HL-60 (cell line): ENCODE results near the gene YJEFN3.

Source experiments
- DNase-seq, 2 experiments: peaks; one replicate each; pipeline ENCODE4 v3.0.0-alpha.2; 2010 to 2020; ENCODE audit warnings: low read depth in 1 of 2, low spot score in 1 of 2
- H3K27ac ChIP-seq: fragments of 250-450 bp; sonication (Bioruptor Pico); replicated peaks from 2 replicates; pipeline ENCODE4 v1.5.1; 2020; ENCODE audit warnings: mild to moderate bottlenecking, moderate library complexity
- H3K27me3 ChIP-seq: fragments of 250-450 bp; sonication (Bioruptor Pico); 2 replicates; pipeline ENCODE4 v1.5.1; 2021; ENCODE audit warnings: mild to moderate bottlenecking, moderate library complexity; ENCODE audit not compliant: insufficient read depth, poor library complexity, severe bottlenecking
- H3K4me3 ChIP-seq: replicated peaks from 2 replicates; pipeline ENCODE4 v1.5.1; 2011; ENCODE audit warnings: mild to moderate bottlenecking, control low read depth, low read length; ENCODE audit not compliant: insufficient read depth
- GABPA ChIP-seq: IDR thresholded peaks from 2 replicates; pipeline ENCODE4 v1.6.1; 2012; ENCODE audit warnings: low read depth
- POLR2AphosphoS5 ChIP-seq: IDR thresholded peaks from 2 replicates; pipeline ENCODE4 v1.6.1; 2012; ENCODE audit warnings: low read depth
- SPI1 ChIP-seq: IDR thresholded peaks from 2 replicates; pipeline ENCODE4 v1.6.1; 2012; ENCODE audit warnings: low read depth, mild to moderate bottlenecking, borderline replicate concordance
- TF ChIP-seq, protein P1 (sequence below): IDR thresholded peaks from one replicate; pipeline ENCODE4 v1.5.1; 2011; ENCODE audit warnings: low read length, control low read depth, inconsistent platforms; ENCODE audit not compliant: insufficient read depth
- TF ChIP-seq, protein P2 (sequence below): IDR thresholded peaks from 2 replicates; pipeline ENCODE4 v1.6.1; 2012; ENCODE audit warnings: low read depth; ENCODE audit not compliant: insufficient replicate concordance

The YJEFN3 gene

GRCh38 chr19:19534556-19535265 is 6.0 kb downstream of the YJEFN3 start:
- no peak for TF ChIP-seq POLR2AphosphoS5
- TF ChIP-seq, protein P1, sequence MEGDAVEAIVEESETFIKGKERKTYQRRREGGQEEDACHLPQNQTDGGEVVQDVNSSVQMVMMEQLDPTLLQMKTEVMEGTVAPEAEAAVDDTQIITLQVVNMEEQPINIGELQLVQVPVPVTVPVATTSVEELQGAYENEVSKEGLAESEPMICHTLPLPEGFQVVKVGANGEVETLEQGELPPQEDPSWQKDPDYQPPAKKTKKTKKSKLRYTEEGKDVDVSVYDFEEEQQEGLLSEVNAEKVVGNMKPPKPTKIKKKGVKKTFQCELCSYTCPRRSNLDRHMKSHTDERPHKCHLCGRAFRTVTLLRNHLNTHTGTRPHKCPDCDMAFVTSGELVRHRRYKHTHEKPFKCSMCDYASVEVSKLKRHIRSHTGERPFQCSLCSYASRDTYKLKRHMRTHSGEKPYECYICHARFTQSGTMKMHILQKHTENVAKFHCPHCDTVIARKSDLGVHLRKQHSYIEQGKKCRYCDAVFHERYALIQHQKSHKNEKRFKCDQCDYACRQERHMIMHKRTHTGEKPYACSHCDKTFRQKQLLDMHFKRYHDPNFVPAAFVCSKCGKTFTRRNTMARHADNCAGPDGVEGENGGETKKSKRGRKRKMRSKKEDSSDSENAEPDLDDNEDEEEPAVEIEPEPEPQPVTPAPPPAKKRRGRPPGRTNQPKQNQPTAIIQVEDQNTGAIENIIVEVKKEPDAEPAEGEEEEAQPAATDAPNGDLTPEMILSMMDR: no peak
- TF ChIP-seq SPI1: no peak
- TF ChIP-seq, protein P2, sequence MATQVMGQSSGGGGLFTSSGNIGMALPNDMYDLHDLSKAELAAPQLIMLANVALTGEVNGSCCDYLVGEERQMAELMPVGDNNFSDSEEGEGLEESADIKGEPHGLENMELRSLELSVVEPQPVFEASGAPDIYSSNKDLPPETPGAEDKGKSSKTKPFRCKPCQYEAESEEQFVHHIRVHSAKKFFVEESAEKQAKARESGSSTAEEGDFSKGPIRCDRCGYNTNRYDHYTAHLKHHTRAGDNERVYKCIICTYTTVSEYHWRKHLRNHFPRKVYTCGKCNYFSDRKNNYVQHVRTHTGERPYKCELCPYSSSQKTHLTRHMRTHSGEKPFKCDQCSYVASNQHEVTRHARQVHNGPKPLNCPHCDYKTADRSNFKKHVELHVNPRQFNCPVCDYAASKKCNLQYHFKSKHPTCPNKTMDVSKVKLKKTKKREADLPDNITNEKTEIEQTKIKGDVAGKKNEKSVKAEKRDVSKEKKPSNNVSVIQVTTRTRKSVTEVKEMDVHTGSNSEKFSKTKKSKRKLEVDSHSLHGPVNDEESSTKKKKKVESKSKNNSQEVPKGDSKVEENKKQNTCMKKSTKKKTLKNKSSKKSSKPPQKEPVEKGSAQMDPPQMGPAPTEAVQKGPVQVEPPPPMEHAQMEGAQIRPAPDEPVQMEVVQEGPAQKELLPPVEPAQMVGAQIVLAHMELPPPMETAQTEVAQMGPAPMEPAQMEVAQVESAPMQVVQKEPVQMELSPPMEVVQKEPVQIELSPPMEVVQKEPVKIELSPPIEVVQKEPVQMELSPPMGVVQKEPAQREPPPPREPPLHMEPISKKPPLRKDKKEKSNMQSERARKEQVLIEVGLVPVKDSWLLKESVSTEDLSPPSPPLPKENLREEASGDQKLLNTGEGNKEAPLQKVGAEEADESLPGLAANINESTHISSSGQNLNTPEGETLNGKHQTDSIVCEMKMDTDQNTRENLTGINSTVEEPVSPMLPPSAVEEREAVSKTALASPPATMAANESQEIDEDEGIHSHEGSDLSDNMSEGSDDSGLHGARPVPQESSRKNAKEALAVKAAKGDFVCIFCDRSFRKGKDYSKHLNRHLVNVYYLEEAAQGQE: no peak
- TF ChIP-seq GABPA: no peak
- Histone ChIP-seq H3K4me3 (no peak overlapping the region), H3K27ac (no peak overlapping the region), H3K27me3 (no peaks in the 10 kb centered on the region)
- no peak for DNase-seq

- TF ChIP-seq, protein P2: no peak
- TF ChIP-seq, protein P1: no peak
- TF ChIP-seq GABPA: no peak
- TF ChIP-seq POLR2AphosphoS5: no peak
- no peak for TF ChIP-seq SPI1
- no peak for DNase-seq
- H3K4me3 ChIP-seq: no peak overlapping the region
- H3K27me3 ChIP-seq: no peaks in the 10 kb centered on the region
- no peak overlapping the region for H3K27ac ChIP-seq
These were observed 6.8 kb downstream of the YJEFN3 start for GRCh38 chr19:19535311-19536191.

DNA sequence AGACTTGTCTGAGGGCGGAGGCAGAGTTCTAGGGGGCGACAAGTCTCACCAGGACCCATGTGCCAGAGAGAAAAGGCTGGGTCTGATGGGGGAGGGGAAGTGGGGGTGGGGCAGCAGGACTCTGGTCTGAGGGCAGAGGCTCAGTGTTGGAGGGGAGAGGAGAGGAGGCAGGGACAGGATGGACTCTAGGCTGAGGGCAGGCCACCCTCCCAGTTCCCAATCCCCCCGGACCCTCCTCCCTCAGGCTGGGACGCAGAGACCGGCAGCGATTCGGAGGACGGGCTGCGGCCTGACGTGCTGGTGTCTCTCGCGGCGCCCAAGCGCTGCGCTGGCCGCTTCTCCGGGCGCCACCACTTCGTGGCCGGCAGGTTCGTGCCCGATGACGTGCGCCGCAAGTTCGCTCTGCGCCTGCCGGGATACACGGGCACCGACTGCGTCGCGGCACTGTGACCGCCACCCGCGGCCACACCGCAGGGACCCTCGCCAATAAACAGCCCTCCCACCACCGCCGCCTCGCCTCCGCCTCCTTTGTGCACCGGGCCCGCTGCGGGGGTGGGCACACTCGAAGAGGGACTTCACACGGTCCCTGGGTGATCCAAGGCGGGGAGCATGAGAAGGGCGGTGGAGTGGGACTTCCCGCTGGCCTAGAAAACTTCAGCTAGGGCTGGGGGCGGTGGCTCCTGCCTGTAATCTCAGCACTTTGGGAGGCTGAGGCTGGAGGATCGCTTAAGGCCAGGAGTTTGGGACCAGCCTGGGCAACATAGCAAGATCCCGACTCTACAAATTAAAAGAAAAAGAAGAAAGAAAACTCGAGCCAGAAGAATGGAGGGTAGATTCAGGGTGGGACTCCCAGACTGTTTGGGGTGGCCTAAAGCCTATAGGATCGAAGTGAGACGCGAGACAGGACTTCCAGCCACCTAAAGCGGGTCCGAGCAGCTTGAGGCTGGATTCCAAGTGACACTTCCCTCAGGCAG is 8.7 kb downstream of the YJEFN3 start:
- no peak for DNase-seq
- TF ChIP-seq POLR2AphosphoS5 (no peak), GABPA (no peak), SPI1 (no peak)
- TF ChIP-seq, protein P1: no peak
- TF ChIP-seq, protein P2: no peak
- Histone ChIP-seq H3K4me3 (no peak overlapping the region), H3K27ac (no peak overlapping the region), H3K27me3 (no peaks in the 10 kb centered on the region)
